CD4-positive, alpha-beta T cell (primary cell): ENCODE measurements around the gene MIA. TPM values are rescaled to one million over a fixed set of nuclear protein-coding genes. Genes with fewer than 3 reads are reported as not detected.
A peak's percentile ranks its signal among the peaks of the same experiment; 100 is the strongest.

ENCODE experiments used
- ATAC-seq: fragments of 200-7000 bp; cut with Tn5 transposase; one replicate; pipeline ENCODE4 v1.10.0; 2022; ENCODE audit warnings: mild to moderate bottlenecking; ENCODE audit not compliant: poor library complexity
- CTCF ChIA-PET: fragments of 350-600 bp; sonication (Branson Sonifier 250); formaldehyde crosslinking; loops from one replicate; lab custom pipeline; 2021; ENCODE audit warnings: antibody characterized with exemption, inconsistent platforms; lab: Charles Lee
- POLR2A ChIA-PET: fragments of 350-600 bp; sonication (Branson Sonifier 250); formaldehyde crosslinking; loops from one replicate; lab custom pipeline; 2021; ENCODE audit warnings: antibody characterized with exemption, inconsistent platforms; lab: Charles Lee
- DNase-seq, 14 experiments: peaks; one replicate each; pipeline ENCODE4 v3.0.0-alpha.2; 2013 to 2020; ENCODE audit warnings: mixed read lengths in 2 of 14
- H3K27ac ChIP-seq, 2 donors: one replicate each; pipeline versions ENCODE4 v1.5.1 to v1.7.0; 2013; ENCODE audit warnings: low read length in 2 of 2, low read depth in 1 of 2, mild to moderate bottlenecking in 1 of 2
- H3K27me3 ChIP-seq, 2 experiments: 1 replicate in 1 of 2; 2 replicates in 1 of 2; pipeline versions ENCODE4 v1.6.1 to v1.7.0; 2013; ENCODE audit warnings: low read length in 2 of 2, control low read depth in 1 of 2, mild to moderate bottlenecking in 1 of 2, moderate library complexity in 1 of 2; ENCODE audit not compliant: insufficient read depth in 2 of 2, control insufficient read depth in 1 of 2
- H3K36me3 ChIP-seq: one replicate; pipeline ENCODE4 v1.6.1; 2013; ENCODE audit warnings: low read length, control low read depth; ENCODE audit not compliant: insufficient read depth
- H3K4me1 ChIP-seq: one replicate; pipeline ENCODE4 v1.6.1; 2013; ENCODE audit warnings: low read length, control low read depth; ENCODE audit not compliant: insufficient read depth
- H3K4me3 ChIP-seq: one replicate; pipeline ENCODE4 v1.5.1; 2013; ENCODE audit warnings: mild to moderate bottlenecking, low read length, moderate library complexity
- H3K9me3 ChIP-seq, 2 experiments: 1 replicate in 1 of 2; 2 replicates in 1 of 2; pipeline versions ENCODE4 v1.6.1 to v1.7.0; 2013; ENCODE audit warnings: low read length in 2 of 2, mild to moderate bottlenecking in 2 of 2, control low read depth in 1 of 2, moderate library complexity in 1 of 2; ENCODE audit not compliant: control insufficient read depth in 1 of 2, insufficient read depth in 1 of 2
- H3K27ac Mint-ChIP-seq: one replicate; pipeline ENCODE4 v1.8.0; 2020; ENCODE audit warnings: mixed read lengths
- H3K27me3 Mint-ChIP-seq: one replicate; pipeline ENCODE4 v1.8.0; 2021; ENCODE audit warnings: mixed read lengths
- H3K36me3 Mint-ChIP-seq: one replicate; pipeline ENCODE4 v1.8.0; 2021; ENCODE audit warnings: low read depth, mixed read lengths
- H3K4me1 Mint-ChIP-seq: one replicate; pipeline ENCODE4 v1.8.0; 2021; ENCODE audit warnings: low read depth, mixed read lengths
- H3K4me3 Mint-ChIP-seq: one replicate; pipeline ENCODE4 v1.8.0; 2020; ENCODE audit warnings: mild to moderate bottlenecking, mixed read lengths
- H3K9me3 Mint-ChIP-seq: one replicate; pipeline ENCODE4 v1.8.0; 2020; ENCODE audit warnings: mixed read lengths
- intact Hi-C, 2 experiments: fragments of 100-400 bp; cut with DNase I in 1 of 2; cut with micrococcal nuclease in 1 of 2; formaldehyde crosslinking; loops; one replicate each; pipeline versions ENCODE4 v1.15.1 to v1.9.0; 2023 to 2025; cut with DNase I, micrococcal nuclease
- total RNA-seq, 174 experiments: library from RNA in 2 of 174; stranded (reverse) in 2 of 174; gene quantifications; one replicate each; pipeline ENCODE4 v1.2.3 and lab custom pipeline; 2021 to 2026
- TF ChIP-seq, protein P1 (sequence below): fragments of 200-600 bp; IDR thresholded peaks from one replicate; pipeline ENCODE4 v1.8.0; 2022; ENCODE audit warnings: antibody characterized with exemption, mild to moderate bottlenecking

The MIA gene
- total RNA-seq, 2 experiments from 2014 or later, result not detected

DNA sequence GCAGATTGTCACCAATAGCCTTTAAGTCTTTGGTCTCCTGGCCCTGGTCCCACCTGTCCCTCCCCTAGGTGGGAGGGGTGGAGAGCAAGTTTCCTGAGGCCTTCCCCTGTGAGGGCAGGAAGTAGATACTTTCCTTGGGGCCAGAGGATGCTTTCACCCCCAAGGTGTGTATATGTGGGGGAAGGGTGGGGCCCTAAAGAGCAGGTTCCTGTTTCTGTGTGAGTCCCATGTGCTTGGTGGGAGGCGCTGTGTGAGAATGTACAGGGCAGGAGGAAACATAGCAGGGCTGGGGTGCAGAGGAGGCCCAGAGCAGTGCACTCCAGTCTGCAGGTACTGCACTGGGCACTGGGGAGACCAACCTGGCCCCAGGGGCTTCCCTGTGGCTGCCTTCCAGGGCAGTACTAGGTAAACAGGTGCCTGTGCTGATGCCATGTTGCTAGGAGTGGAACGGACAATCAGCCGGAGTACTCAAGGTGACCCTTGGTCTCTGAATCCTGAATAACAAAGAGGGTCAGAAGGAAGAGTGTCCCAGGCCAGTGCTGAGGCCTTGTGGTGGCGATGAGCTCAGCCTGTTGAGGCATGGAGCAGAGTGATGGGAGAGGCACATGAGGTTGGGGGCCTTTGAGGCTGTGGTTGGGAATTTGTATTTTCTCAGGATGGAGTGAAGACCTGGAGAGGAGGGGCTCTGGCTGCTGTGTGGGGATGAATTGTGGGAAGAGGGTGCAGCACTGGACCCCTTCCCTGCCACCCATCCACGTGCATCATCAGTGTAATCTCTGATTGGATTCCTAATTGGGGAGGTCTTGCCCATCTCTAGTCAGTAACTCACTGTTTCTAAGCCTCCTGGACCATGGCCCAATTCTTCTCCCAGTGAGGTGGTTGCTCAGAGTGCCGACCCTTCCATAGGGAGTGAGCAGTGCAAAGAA lies 28.8 kb downstream of the MIA start:
- peak overlapping the region; percentile 86 to 88 for H3K27ac ChIP-seq
- H3K9me3 ChIP-seq, result no peaks in the 10 kb centered on the region
- peak overlapping the region; percentile 96 for H3K4me3 Mint-ChIP-seq
- intact Hi-C loops, result loop anchor here (2.0 to 5.0 kb wide), 3 partner anchors 87 to 192 kb away; partner anchors contain the start of genes COQ8B (in 1 of the 2) and ITPKC (in 1 of the 2)
- POLR2A ChIA-PET, result interaction anchor here (0.7 to 6.9 kb wide), 8 partner anchors 15 to 460 kb away, joined by 3 to 198 read pairs (median 5); partner anchors contain the start of genes ACTMAP, HNRNPUL1, MIA and RAB4B
- no peaks in the 10 kb centered on the region for H3K27me3 ChIP-seq
- CTCF ChIA-PET, result interaction anchor here (4.3 kb wide), 1 partner anchor 27 kb away, joined by 40 read pairs; the partner anchor contains the start of genes MIA and RAB4B
- peaks cover 74% of the 10 kb centered on the region for H3K4me1 Mint-ChIP-seq
- H3K4me3 ChIP-seq, result peak overlapping the region; percentile 96
- no peaks in the 10 kb centered on the region for H3K27me3 Mint-ChIP-seq
- H3K36me3 Mint-ChIP-seq, result peaks cover 72% of the 10 kb centered on the region
- peaks cover 94% of the 10 kb centered on the region for H3K4me1 ChIP-seq
- H3K36me3 ChIP-seq, result peaks cover 54% of the 10 kb centered on the region
- ATAC-seq (peak; percentile 66), DNase-seq (peak; percentile 46 to 96 (median 62))
- H3K27ac Mint-ChIP-seq, result peak overlapping the region; percentile 90
- TF ChIP-seq, protein P1, sequence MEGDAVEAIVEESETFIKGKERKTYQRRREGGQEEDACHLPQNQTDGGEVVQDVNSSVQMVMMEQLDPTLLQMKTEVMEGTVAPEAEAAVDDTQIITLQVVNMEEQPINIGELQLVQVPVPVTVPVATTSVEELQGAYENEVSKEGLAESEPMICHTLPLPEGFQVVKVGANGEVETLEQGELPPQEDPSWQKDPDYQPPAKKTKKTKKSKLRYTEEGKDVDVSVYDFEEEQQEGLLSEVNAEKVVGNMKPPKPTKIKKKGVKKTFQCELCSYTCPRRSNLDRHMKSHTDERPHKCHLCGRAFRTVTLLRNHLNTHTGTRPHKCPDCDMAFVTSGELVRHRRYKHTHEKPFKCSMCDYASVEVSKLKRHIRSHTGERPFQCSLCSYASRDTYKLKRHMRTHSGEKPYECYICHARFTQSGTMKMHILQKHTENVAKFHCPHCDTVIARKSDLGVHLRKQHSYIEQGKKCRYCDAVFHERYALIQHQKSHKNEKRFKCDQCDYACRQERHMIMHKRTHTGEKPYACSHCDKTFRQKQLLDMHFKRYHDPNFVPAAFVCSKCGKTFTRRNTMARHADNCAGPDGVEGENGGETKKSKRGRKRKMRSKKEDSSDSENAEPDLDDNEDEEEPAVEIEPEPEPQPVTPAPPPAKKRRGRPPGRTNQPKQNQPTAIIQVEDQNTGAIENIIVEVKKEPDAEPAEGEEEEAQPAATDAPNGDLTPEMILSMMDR, result no peak
- no peaks in the 10 kb centered on the region for H3K9me3 Mint-ChIP-seq

DNA sequence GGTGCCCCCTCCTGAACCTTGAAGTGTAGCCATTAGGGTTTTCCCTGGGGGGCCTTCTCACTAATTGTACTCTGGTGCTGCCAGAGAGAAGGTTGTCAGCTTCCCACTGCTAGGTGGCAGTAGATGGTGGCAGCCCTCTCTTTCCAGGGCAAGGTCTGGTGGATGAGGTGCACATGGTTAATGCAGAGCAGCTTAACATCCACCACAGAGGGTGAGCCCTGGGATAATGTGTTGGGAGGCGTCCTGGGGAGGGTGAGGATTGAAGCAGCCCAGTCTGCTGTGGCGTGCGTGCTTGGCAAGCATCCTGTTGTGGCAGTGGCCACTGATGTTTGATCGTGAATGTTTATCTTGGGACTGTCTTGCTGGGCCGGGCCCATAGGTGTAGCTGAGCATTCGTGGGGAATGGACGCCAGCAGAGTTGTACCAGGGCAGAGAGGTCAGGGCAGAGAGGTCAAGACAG lies 29.5 kb downstream of the MIA start:
- peak overlapping the region; percentile 96 for H3K4me3 ChIP-seq
- intact Hi-C loops, result loop anchor here (5.0 kb wide), 2 partner anchors 143 to 193 kb away; no protein-coding TSS in a partner anchor

More for the DNA sequence above, 29.5 kb downstream of the MIA start:
- Histone ChIP-seq H3K27me3 (no peaks in the 10 kb centered on the region), H3K9me3 (no peaks in the 10 kb centered on the region), H3K27ac (peak overlapping the region; percentile 86 to 88), H3K4me1 (peaks cover 100% of the 10 kb centered on the region), H3K36me3 (peaks cover 61% of the 10 kb centered on the region)
- H3K27ac Mint-ChIP-seq, result peak overlapping the region; percentile 90
- DNase-seq, result peak in 4 of 14 experiments; percentile 32 to 50 (median 41)
- H3K4me1 Mint-ChIP-seq, result peaks cover 77% of the 10 kb centered on the region
- peaks cover 71% of the 10 kb centered on the region for H3K36me3 Mint-ChIP-seq
- CTCF ChIA-PET, result interaction anchor here (0.8 to 4.3 kb wide), 3 partner anchors 14 to 142 kb away, joined by 3 to 40 read pairs (median 24); partner anchors contain the start of genes MIA and RAB4B
- no peak for ATAC-seq
- peak overlapping the region; percentile 96 for H3K4me3 Mint-ChIP-seq
- H3K9me3 Mint-ChIP-seq, result no peaks in the 10 kb centered on the region
- POLR2A ChIA-PET, result interaction anchor here (0.6 to 4.2 kb wide), 9 partner anchors 14 to 459 kb away, joined by 3 to 59 read pairs (median 5); partner anchors contain the start of genes ACTMAP, BLVRB, COQ8B and HNRNPUL1
- TF ChIP-seq, protein P1, result no peak
- H3K27me3 Mint-ChIP-seq, result no peaks in the 10 kb centered on the region
